ENCODE results near the gene TOX4.
"Not testable (repeated sequence)": the region's sequence is repeated elsewhere in the genome, so short reads cannot be mapped to it uniquely, and the experiment has no call there.

TOX4 gene

DNA sequence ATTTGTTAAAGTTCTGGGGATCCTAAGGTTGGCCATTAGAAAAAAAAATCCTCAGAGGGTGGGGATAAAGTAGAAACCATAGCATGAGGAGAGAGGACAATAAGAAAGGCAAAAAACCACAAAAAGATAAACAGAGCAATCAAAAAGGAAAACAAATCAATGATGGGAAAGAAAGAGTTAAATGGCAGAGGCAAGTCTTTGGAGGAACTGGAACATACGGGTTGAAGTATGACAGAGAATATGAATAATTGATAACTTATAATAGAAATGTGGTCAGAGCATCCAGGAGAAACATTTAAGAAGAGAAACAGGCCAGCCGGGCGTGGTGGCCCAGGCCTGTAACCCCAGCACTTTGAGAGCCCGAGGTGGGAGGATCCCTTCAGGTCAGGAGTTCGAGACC is 67.0 kb downstream of the TOX4 start:
- TF ChIP-seq, protein P1, sequence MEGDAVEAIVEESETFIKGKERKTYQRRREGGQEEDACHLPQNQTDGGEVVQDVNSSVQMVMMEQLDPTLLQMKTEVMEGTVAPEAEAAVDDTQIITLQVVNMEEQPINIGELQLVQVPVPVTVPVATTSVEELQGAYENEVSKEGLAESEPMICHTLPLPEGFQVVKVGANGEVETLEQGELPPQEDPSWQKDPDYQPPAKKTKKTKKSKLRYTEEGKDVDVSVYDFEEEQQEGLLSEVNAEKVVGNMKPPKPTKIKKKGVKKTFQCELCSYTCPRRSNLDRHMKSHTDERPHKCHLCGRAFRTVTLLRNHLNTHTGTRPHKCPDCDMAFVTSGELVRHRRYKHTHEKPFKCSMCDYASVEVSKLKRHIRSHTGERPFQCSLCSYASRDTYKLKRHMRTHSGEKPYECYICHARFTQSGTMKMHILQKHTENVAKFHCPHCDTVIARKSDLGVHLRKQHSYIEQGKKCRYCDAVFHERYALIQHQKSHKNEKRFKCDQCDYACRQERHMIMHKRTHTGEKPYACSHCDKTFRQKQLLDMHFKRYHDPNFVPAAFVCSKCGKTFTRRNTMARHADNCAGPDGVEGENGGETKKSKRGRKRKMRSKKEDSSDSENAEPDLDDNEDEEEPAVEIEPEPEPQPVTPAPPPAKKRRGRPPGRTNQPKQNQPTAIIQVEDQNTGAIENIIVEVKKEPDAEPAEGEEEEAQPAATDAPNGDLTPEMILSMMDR (IDR thresholded peaks at IDR 0.05; ENCODE audit: insufficient read depth, missing control alignments), result no peak
- DNase-seq (ENCODE audit: insufficient read length, low spot score), result no peak
- no peak for FAIRE-seq

DNA sequence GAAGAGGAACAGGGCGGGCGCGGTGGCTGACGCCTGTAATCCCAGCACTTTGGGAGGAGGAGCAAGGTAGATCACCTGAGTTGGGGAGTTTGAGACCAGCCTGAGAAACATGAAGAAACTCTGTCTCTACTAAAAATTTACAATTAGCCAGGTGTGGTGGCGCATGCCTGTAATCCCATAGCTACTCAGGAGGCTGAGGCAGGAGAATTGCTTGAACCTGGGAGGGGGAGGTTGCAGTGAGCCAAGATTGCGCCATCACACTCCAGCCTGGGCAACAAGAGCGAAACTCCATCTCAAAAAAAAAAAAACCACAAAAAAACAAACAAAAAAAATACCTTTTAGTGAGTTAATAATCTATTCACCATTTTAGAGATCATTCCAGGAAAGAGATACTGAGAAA is 67.6 kb downstream of the TOX4 start:
- not testable (repeated sequence) for FAIRE-seq; DNase-seq (ENCODE audit: insufficient read length, low spot score)

Data from D721Med (cell line).